B cell (primary cell): ENCODE measurements around the gene KCNE3.

ENCODE experiments used
- EZH2 ChIP-seq: IDR thresholded peaks from 2 replicates; pipeline ENCODE4 v1.6.1; 2012; ENCODE audit warnings: borderline replicate concordance, low read depth, mild to moderate bottlenecking, moderate library complexity, low read length; ENCODE audit not compliant: insufficient read depth, poor library complexity, severe bottlenecking
- TF ChIP-seq, protein P1 (sequence below): fragments of 200-600 bp; IDR thresholded peaks from one replicate; pipeline ENCODE4 v1.8.0; 2022; ENCODE audit warnings: antibody characterized with exemption, mild to moderate bottlenecking

DNA sequence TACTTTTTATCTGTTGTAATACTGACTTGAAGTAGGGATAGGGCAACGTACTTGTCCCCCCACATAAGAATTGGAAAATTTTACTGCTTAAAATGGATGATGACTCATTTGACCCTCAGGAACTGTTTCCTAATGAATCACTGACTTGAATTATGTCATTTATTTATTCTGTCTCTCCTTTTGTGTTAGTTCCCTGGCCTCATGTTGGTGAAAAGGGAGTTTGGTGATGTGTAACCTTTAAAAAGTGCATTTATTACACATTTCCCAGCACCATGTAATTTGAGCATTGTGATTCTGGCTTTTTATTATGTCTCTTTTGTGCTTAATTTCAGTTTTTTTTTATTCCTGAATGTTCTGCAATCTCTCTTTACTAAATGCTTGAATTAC is 48.8 kb downstream of the KCNE3 start:
- TF ChIP-seq, protein P1, sequence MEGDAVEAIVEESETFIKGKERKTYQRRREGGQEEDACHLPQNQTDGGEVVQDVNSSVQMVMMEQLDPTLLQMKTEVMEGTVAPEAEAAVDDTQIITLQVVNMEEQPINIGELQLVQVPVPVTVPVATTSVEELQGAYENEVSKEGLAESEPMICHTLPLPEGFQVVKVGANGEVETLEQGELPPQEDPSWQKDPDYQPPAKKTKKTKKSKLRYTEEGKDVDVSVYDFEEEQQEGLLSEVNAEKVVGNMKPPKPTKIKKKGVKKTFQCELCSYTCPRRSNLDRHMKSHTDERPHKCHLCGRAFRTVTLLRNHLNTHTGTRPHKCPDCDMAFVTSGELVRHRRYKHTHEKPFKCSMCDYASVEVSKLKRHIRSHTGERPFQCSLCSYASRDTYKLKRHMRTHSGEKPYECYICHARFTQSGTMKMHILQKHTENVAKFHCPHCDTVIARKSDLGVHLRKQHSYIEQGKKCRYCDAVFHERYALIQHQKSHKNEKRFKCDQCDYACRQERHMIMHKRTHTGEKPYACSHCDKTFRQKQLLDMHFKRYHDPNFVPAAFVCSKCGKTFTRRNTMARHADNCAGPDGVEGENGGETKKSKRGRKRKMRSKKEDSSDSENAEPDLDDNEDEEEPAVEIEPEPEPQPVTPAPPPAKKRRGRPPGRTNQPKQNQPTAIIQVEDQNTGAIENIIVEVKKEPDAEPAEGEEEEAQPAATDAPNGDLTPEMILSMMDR: no peak
- TF ChIP-seq EZH2: no peak
